T-helper 9 cell (primary cell): Measurements from ENCODE around the gene UBR2.
"Not testable (repeated sequence)": the region's sequence is repeated elsewhere in the genome, so short reads cannot be mapped to it uniquely, and the experiment has no call there.

Source experiments
- DNase-seq: peaks from one replicate; pipeline ENCODE4 v3.0.0-alpha.2; 2020

UBR2 gene

GRCh38 chr6:42555477-42556457 is 8.1 kb upstream of the UBR2 start:
- DNase-seq, result no peak

- DNase-seq, result no peak
These were observed 7.4 kb upstream of the UBR2 start for GRCh38 chr6:42556462-42556861.

GRCh38 chr6:42559276-42559675 is 4.6 kb upstream of the UBR2 start:
- DNase-seq, result not testable (repeated sequence)

GRCh38 chr6:42561986-42562385 is 1.8 kb upstream of the UBR2 start:
- DNase-seq, result no peak

GRCh38 chr6:42562788-42563405 is 932 bp upstream of the UBR2 start:
- no peak for DNase-seq

- no peak for DNase-seq
These were observed 637 bp downstream of the UBR2 start for GRCh38 chr6:42564506-42564825.

GRCh38 chr6:42565823-42566613 is 2.2 kb downstream of the UBR2 start:
- DNase-seq, result no peak

GRCh38 chr6:42566614-42567208 is 2.9 kb downstream of the UBR2 start:
- DNase-seq, result no peak

GRCh38 chr6:42567237-42567636 is 3.4 kb downstream of the UBR2 start:
- DNase-seq, result not testable (repeated sequence)

GRCh38 chr6:42569102-42570028 is 5.5 kb downstream of the UBR2 start:
- no peak for DNase-seq

GRCh38 chr6:42571611-42572342 is 7.9 kb downstream of the UBR2 start:
- DNase-seq, result no peak

- DNase-seq, result no peak
These were observed 8.7 kb downstream of the UBR2 start for GRCh38 chr6:42572523-42572922.

GRCh38 chr6:42576538-42576937 is 12.7 kb downstream of the UBR2 start:
- DNase-seq, result not testable (repeated sequence)

GRCh38 chr6:42598300-42598699 is 34.5 kb downstream of the UBR2 start:
- DNase-seq, result no peak

- DNase-seq, result no peak
These were observed 35.7 kb downstream of the UBR2 start for GRCh38 chr6:42599558-42599957.

GRCh38 chr6:42604150-42604549 is 40.3 kb downstream of the UBR2 start:
- DNase-seq, result no peak

GRCh38 chr6:42604699-42605098 is 40.9 kb downstream of the UBR2 start:
- DNase-seq, result not testable (repeated sequence)

GRCh38 chr6:42610416-42610815 is 46.6 kb downstream of the UBR2 start:
- no peak for DNase-seq

GRCh38 chr6:42615518-42615917 is 51.7 kb downstream of the UBR2 start:
- no peak for DNase-seq

GRCh38 chr6:42616716-42617115 is 52.9 kb downstream of the UBR2 start:
- no peak for DNase-seq

GRCh38 chr6:42618105-42618504 is 54.3 kb downstream of the UBR2 start:
- DNase-seq, result no peak
